Measurements from ENCODE around the gene CPM. TPM values are rescaled to one million over a fixed set of nuclear protein-coding genes. Genes with fewer than 3 reads are reported as not detected.

The CPM gene
- total RNA-seq, 1 experiment from 2014 or later, result 3.1 TPM

GRCh38 chr12:68962877-68963855 is 30.2 kb upstream of the CPM start:
- intact Hi-C loops (cut with micrococcal nuclease), result no loop called here
- H3K79me2 ChIP-seq (ENCODE audit: low read length), result no peaks in the 10 kb centered on the region
- H3K27ac ChIP-seq (ENCODE audit: low read length), result no peak overlapping the region
- TF ChIP-seq EZH2phosphoT487 (IDR thresholded peaks at IDR 0.05; ENCODE audit: borderline replicate concordance, low read length), result no peak
- no peak for TF ChIP-seq EZH2 (IDR thresholded peaks at IDR 0.05; ENCODE audit: low read length, unreplicated experiment)
- no peaks in the 10 kb centered on the region for H3K9me3 ChIP-seq (ENCODE audit: low read length)
- BruUV-seq (replicated peaks), result no TSS peak
- DNase-seq (no peak), ATAC-seq (no peak)
- H3K36me3 ChIP-seq (ENCODE audit: low read depth, low read length), result no peaks in the 10 kb centered on the region
- no peak overlapping the region for H3K4me3 ChIP-seq (ENCODE audit: low read length)
- H3F3A ChIP-seq (ENCODE audit: low read length, unreplicated experiment), result no peaks in the 10 kb centered on the region
- no peaks in the 10 kb centered on the region for H3K4me1 ChIP-seq (ENCODE audit: insufficient read depth, low read length)
- CTCF ChIA-PET, result no interaction called here
- H2AFZ ChIP-seq (ENCODE audit: low read length), result no peak overlapping the region
- no peaks in the 10 kb centered on the region for H3K9me2 ChIP-seq (replicated peaks; ENCODE audit: low read length)
- POLR2A ChIA-PET (ENCODE audit: unreplicated experiment), result no interaction called here
- H3K4me2 ChIP-seq (ENCODE audit: low read length), result no peak overlapping the region
- no peaks in the 10 kb centered on the region for H3K27me3 ChIP-seq (ENCODE audit: low read length)
- H3K9ac ChIP-seq (ENCODE audit: low read length), result no peak overlapping the region
- H4K20me1 ChIP-seq (ENCODE audit: low read length), result no peaks in the 10 kb centered on the region

- Histone ChIP-seq H3K27ac (ENCODE audit: low read length) (no peak overlapping the region), H3K27me3 (ENCODE audit: low read length) (no peaks in the 10 kb centered on the region), H3K9me3 (ENCODE audit: low read length) (no peaks in the 10 kb centered on the region), H3K36me3 (ENCODE audit: low read depth, low read length) (no peaks in the 10 kb centered on the region), H2AFZ (ENCODE audit: low read length) (no peak overlapping the region), H3K4me3 (ENCODE audit: low read length) (no peak overlapping the region), H3K4me1 (ENCODE audit: insufficient read depth, low read length) (no peaks in the 10 kb centered on the region), H3F3A (ENCODE audit: low read length, unreplicated experiment) (no peaks in the 10 kb centered on the region), H3K79me2 (ENCODE audit: low read length) (no peaks in the 10 kb centered on the region), H4K20me1 (ENCODE audit: low read length) (no peaks in the 10 kb centered on the region), H3K4me2 (ENCODE audit: low read length) (no peak overlapping the region), H3K9me2 (replicated peaks; ENCODE audit: low read length) (no peaks in the 10 kb centered on the region), H3K9ac (ENCODE audit: low read length) (no peak overlapping the region)
- TF ChIP-seq EZH2 (IDR thresholded peaks at IDR 0.05; ENCODE audit: low read length, unreplicated experiment) (no peak), CTCF (conservative IDR thresholded peaks at IDR 0.05; ENCODE audit: low read depth, low read length) (no peak)
- CTCF ChIA-PET, result no interaction called here
- ATAC-seq, result peak; percentile 66
- BruUV-seq (replicated peaks), result no TSS peak
- POLR2A ChIA-PET (ENCODE audit: unreplicated experiment), result no interaction called here
- no peak for DNase-seq
- intact Hi-C loops (cut with micrococcal nuclease), result no loop called here
Measured at GRCh38 chr12:68959891-68960464, 27.0 kb upstream of the CPM start.

GRCh38 chr12:68959143-68959858 is 26.3 kb upstream of the CPM start:
- H3K27ac ChIP-seq (ENCODE audit: low read length), result no peak overlapping the region
- no TSS peak for BruUV-seq (replicated peaks)
- TF ChIP-seq CTCF (conservative IDR thresholded peaks at IDR 0.05; ENCODE audit: low read depth, low read length), result no peak
- no peak for TF ChIP-seq EZH2phosphoT487 (IDR thresholded peaks at IDR 0.05; ENCODE audit: borderline replicate concordance, low read length)
- TF ChIP-seq EZH2 (IDR thresholded peaks at IDR 0.05; ENCODE audit: low read length, unreplicated experiment), result no peak
- intact Hi-C loops (cut with micrococcal nuclease), result no loop called here
- H3F3A ChIP-seq (ENCODE audit: low read length, unreplicated experiment), result no peaks in the 10 kb centered on the region
- H3K27me3 ChIP-seq (ENCODE audit: low read length), result no peaks in the 10 kb centered on the region
- no peaks in the 10 kb centered on the region for H3K36me3 ChIP-seq (ENCODE audit: low read depth, low read length)
- no peak for DNase-seq
- no peak overlapping the region for H3K4me2 ChIP-seq (ENCODE audit: low read length)
- H3K9me2 ChIP-seq (replicated peaks; ENCODE audit: low read length), result no peaks in the 10 kb centered on the region
- ChIA-PET CTCF (no interaction called here), POLR2A (ENCODE audit: unreplicated experiment) (no interaction called here)
- H3K9ac ChIP-seq (ENCODE audit: low read length), result no peak overlapping the region
- no peak; the same call in 1 of the 2 replicates for ATAC-seq
- 0 out of 2 replicates have a peak, but pooled peaks cover under 1% of the 10 kb centered on the region for H3K4me1 ChIP-seq (ENCODE audit: insufficient read depth, low read length)
- H3K4me3 ChIP-seq (ENCODE audit: low read length), result no peak overlapping the region
- no peaks in the 10 kb centered on the region for H3K9me3 ChIP-seq (ENCODE audit: low read length)
- no peaks in the 10 kb centered on the region for H3K79me2 ChIP-seq (ENCODE audit: low read length)
- no peak overlapping the region for H2AFZ ChIP-seq (ENCODE audit: low read length)
- H4K20me1 ChIP-seq (ENCODE audit: low read length), result no peaks in the 10 kb centered on the region
